NCI-H526 treated with DMSO at 0.1 percent for 48 hours (cell line): ENCODE results near the gene MANF.

Experiments
- DNase-seq: peaks from one replicate; lab custom pipeline; 2025; lab: John Stamatoyannopoulos, UW

The MANF gene

GRCh38 chr3:51390246-51391074 is 5.4 kb downstream of the MANF start:
- no peak for DNase-seq

GRCh38 chr3:51391075-51391565 is 6.0 kb downstream of the MANF start, which contains the start of gene RBM15B:
TSS of gene RBM15B (plus strand) at chr3:51391285. CDS start at chr3:51391400, 115 bp downstream.
- peak; percentile 92 for DNase-seq

- DNase-seq = no peak
Observed at GRCh38 chr3:51391566-51392354, 6.7 kb downstream of the MANF start.

- DNase-seq = no peak
Observed at GRCh38 chr3:51392355-51393133, 7.5 kb downstream of the MANF start.

- DNase-seq = no peak
Observed at GRCh38 chr3:51393134-51393495, 8.0 kb downstream of the MANF start.

GRCh38 chr3:51393564-51393963 is 8.5 kb downstream of the MANF start:
- DNase-seq = no peak

GRCh38 chr3:51394541-51394940 is 9.4 kb downstream of the MANF start:
- DNase-seq = no peak

GRCh38 chr3:51395493-51396213 is 10.6 kb downstream of the MANF start:
- no peak for DNase-seq

GRCh38 chr3:51396401-51396800 is 11.3 kb downstream of the MANF start:
- no peak for DNase-seq

- DNase-seq = no peak
Observed at GRCh38 chr3:51397392-51397791, 12.3 kb downstream of the MANF start.

GRCh38 chr3:51398595-51399310 is 13.7 kb downstream of the MANF start:
- DNase-seq = no peak

- no peak for DNase-seq
Observed at GRCh38 chr3:51400166-51400565, 15.1 kb downstream of the MANF start.

- no peak for DNase-seq
Observed at GRCh38 chr3:51401735-51402134, 16.6 kb downstream of the MANF start.

- no peak for DNase-seq
Observed at GRCh38 chr3:51403675-51404074, 18.6 kb downstream of the MANF start.

GRCh38 chr3:51408021-51408420 is 22.9 kb downstream of the MANF start:
- peak; percentile 29 for DNase-seq

GRCh38 chr3:51408813-51409212 is 23.7 kb downstream of the MANF start:
- no peak for DNase-seq

GRCh38 chr3:51422211-51422610 is 37.1 kb downstream of the MANF start:
- no peak for DNase-seq

GRCh38 chr3:51426921-51427320 is 41.8 kb downstream of the MANF start:
- no peak for DNase-seq

GRCh38 chr3:51429138-51429537 is 44.0 kb downstream of the MANF start:
- DNase-seq = no peak

- DNase-seq = no peak
Observed at GRCh38 chr3:51434110-51434509, 49.0 kb downstream of the MANF start.
